Measurements from ENCODE around the gene ZNF804A. TPM values are rescaled to one million over a fixed set of nuclear protein-coding genes. Genes with fewer than 3 reads are reported as not detected.

The ZNF804A gene
- total RNA-seq, 6 donors from 2014 or later = 0.46 to 0.89 (median 0.77) TPM; not detected in 1

GRCh38 chr2:184834699-184835397 is 236.5 kb downstream of the ZNF804A start:
- Histone ChIP-seq H3K27me3 (no peaks in the 10 kb centered on the region), H3K4me1 (no peaks in the 10 kb centered on the region), H3K4me3 (no peak overlapping the region), H3K9me3 (no peaks in the 10 kb centered on the region), H3K27ac (no peak overlapping the region), H3K36me3 (no peaks in the 10 kb centered on the region)
- TF ChIP-seq POLR2AphosphoS5 (IDR thresholded peaks at IDR 0.05) (no peak), POLR2A (IDR thresholded peaks at IDR 0.05) (no peak), EP300 (IDR thresholded peaks at IDR 0.05) (no peak)
- DNase-seq = no peak
- no peak for ATAC-seq (ENCODE audit: low FRiP score in 2 of 2)

- no peaks in the 10 kb centered on the region for H3K27me3 ChIP-seq
- no peaks in the 10 kb centered on the region for H3K4me1 ChIP-seq
- ATAC-seq (ENCODE audit: low FRiP score in 2 of 2) (no peak), DNase-seq (no peak)
- TF ChIP-seq CTCF (IDR thresholded peaks at IDR 0.05) = no peak
- TF ChIP-seq POLR2A (IDR thresholded peaks at IDR 0.05) = no peak
- TF ChIP-seq EP300 (IDR thresholded peaks at IDR 0.05) = no peak
- TF ChIP-seq POLR2AphosphoS5 (IDR thresholded peaks at IDR 0.05) = no peak
- no peaks in the 10 kb centered on the region for H3K36me3 ChIP-seq
- no peak overlapping the region for H3K4me3 ChIP-seq
- no peak overlapping the region for H3K27ac ChIP-seq
- no peaks in the 10 kb centered on the region for H3K9me3 ChIP-seq
These were observed 237.0 kb downstream of the ZNF804A start for GRCh38 chr2:184835398-184835715.

- Histone ChIP-seq H3K27me3 (no peaks in the 10 kb centered on the region), H3K27ac (no peak overlapping the region), H3K4me3 (no peak overlapping the region), H3K36me3 (no peaks in the 10 kb centered on the region), H3K9me3 (no peaks in the 10 kb centered on the region), H3K4me1 (no peaks in the 10 kb centered on the region)
- TF ChIP-seq CTCF (IDR thresholded peaks at IDR 0.05) (no peak), POLR2AphosphoS5 (IDR thresholded peaks at IDR 0.05) (no peak), POLR2A (IDR thresholded peaks at IDR 0.05) (no peak), EP300 (IDR thresholded peaks at IDR 0.05) (no peak)
- ATAC-seq (ENCODE audit: low FRiP score in 2 of 2) (no peak), DNase-seq (no peak)
- WGBS, 2 donors = 38% methylated on average over 2 of the region's 2 CpGs
These were observed 249.0 kb downstream of the ZNF804A start for GRCh38 chr2:184847331-184847730.

- ATAC-seq (ENCODE audit: low FRiP score in 2 of 2) (no peak), DNase-seq (no peak)
- Histone ChIP-seq H3K27ac (no peak overlapping the region), H3K9me3 (no peaks in the 10 kb centered on the region), H3K36me3 (no peaks in the 10 kb centered on the region), H3K4me1 (no peaks in the 10 kb centered on the region), H3K4me3 (no peak overlapping the region), H3K27me3 (no peaks in the 10 kb centered on the region)
- no peak for TF ChIP-seq POLR2A (IDR thresholded peaks at IDR 0.05)
- TF ChIP-seq CTCF (IDR thresholded peaks at IDR 0.05) = no peak
- TF ChIP-seq POLR2AphosphoS5 (IDR thresholded peaks at IDR 0.05) = no peak
- no peak for TF ChIP-seq EP300 (IDR thresholded peaks at IDR 0.05)
These were observed 251.2 kb downstream of the ZNF804A start for GRCh38 chr2:184849516-184849915.

- ATAC-seq (ENCODE audit: low FRiP score in 2 of 2) (no peak), DNase-seq (no peak)
- H3K9me3 ChIP-seq = no peaks in the 10 kb centered on the region
- H3K4me3 ChIP-seq = no peak overlapping the region
- H3K4me1 ChIP-seq = no peaks in the 10 kb centered on the region
- no peaks in the 10 kb centered on the region for H3K36me3 ChIP-seq
- H3K27me3 ChIP-seq = no peaks in the 10 kb centered on the region
- H3K27ac ChIP-seq = no peak overlapping the region
- TF ChIP-seq CTCF (IDR thresholded peaks at IDR 0.05) = no peak
- no peak for TF ChIP-seq POLR2AphosphoS5 (IDR thresholded peaks at IDR 0.05)
- no peak for TF ChIP-seq POLR2A (IDR thresholded peaks at IDR 0.05)
- TF ChIP-seq EP300 (IDR thresholded peaks at IDR 0.05) = no peak
- 81 to 96% methylated on average over 1 of the region's 1 CpG for WGBS, 2 donors
These were observed 253.2 kb downstream of the ZNF804A start for GRCh38 chr2:184851576-184851975.
